ENCODE results near the gene RNF145. TPM values are rescaled to one million over a fixed set of nuclear protein-coding genes. Genes with fewer than 3 reads are reported as not detected.

Gene RNF145
- total and polyA plus RNA-seq, 7 donors: 6.5 to 91.0 (median 39.3) TPM

DNA sequence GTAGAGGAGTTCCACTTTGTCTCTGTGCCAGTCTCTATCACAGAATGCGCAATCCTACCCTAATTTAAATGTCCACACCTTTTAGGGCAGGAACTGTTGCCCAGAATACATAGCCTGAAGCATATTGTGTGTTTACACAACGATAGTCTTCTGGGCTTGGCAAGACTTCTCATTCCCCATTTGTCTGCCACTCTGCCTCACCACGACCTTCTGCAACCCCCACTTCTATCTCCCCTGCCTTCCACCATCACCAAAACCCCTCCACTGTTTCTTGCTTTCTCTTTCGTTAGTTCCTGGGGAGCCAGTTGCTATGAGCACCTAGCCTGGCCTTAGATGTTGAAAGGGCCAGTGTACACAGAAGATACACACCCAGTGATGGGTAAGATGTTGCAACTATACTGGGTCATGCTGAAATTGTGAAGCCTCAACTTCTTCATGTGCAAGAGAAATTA lies 883 bp upstream of the RNF145 start:
- Histone ChIP-seq H3K4me1 (peaks cover 0 to 32% (median 25%) of the 10 kb centered on the region in 4 donors), H3K4me3 (peak overlapping the region in 1 of 4 donors; percentile 99), H3K9me3 (no peaks in the 10 kb centered on the region), H3K27ac (no peak overlapping the region), H3K36me3 (no peaks in the 10 kb centered on the region), H3K27me3 (no peaks in the 10 kb centered on the region)
- 10 to 54% methylated on average over 4 of the region's 4 CpGs for WGBS, 2 donors
- TF ChIP-seq EP300 (IDR thresholded peaks at IDR 0.05): no peak
- no peak for TF ChIP-seq POLR2AphosphoS5 (IDR thresholded peaks at IDR 0.05)
- TF ChIP-seq POLR2A (IDR thresholded peaks at IDR 0.05): no peak
- TF ChIP-seq, protein P1, sequence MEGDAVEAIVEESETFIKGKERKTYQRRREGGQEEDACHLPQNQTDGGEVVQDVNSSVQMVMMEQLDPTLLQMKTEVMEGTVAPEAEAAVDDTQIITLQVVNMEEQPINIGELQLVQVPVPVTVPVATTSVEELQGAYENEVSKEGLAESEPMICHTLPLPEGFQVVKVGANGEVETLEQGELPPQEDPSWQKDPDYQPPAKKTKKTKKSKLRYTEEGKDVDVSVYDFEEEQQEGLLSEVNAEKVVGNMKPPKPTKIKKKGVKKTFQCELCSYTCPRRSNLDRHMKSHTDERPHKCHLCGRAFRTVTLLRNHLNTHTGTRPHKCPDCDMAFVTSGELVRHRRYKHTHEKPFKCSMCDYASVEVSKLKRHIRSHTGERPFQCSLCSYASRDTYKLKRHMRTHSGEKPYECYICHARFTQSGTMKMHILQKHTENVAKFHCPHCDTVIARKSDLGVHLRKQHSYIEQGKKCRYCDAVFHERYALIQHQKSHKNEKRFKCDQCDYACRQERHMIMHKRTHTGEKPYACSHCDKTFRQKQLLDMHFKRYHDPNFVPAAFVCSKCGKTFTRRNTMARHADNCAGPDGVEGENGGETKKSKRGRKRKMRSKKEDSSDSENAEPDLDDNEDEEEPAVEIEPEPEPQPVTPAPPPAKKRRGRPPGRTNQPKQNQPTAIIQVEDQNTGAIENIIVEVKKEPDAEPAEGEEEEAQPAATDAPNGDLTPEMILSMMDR (IDR thresholded peaks at IDR 0.05): no peak
- no peak for DNase-seq
- intact Hi-C loops (cut with DNase I): no loop called here

DNA sequence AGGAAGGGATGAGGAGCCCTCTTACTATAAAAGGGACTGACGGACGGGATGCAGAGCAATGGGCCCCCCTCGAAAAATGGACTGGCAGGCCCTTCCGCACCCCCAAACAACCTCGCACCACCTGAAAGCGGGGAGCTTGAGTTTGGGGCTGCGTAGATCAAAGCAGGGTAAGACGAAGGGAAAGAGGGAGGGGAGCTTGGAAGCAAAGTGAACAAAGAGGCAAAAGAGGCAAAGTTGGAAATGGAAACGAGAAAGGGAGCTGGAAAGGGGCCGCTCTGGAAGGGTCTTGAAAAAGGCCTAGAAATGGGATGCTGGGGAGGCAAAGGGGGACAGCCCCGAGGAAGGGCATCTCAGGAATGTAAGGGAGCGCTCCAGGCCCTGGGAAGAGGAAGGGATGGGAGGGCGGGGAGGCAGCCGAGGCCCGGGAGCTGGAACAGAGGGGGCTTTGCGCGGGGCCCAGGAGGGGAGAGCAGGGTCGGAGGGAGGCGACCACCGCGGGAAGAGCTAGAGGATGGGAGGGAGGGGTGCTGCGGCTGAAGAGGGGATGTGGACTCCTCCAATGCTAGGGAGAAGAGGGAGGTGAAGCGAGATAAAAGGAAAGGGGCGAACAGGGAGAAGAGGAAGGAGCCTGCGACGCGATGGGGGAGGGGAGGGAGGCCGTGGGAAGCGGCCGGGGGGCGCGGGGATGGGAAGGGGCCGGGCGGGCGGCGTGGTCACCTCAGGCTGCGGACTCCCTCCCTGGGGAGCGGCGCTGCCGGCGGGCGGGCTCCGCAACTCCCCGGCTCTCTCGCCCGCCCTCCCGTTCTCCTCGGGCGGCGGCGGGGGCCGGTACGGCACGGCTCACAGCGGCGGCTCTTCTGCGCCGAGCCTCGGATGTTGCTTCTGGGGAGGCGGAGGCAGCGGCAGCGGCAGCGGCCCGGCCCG lies 577 bp downstream of the RNF145 start:
- TF ChIP-seq, protein P1 (IDR thresholded peaks at IDR 0.05): no peak
- peak in 1 of 4 donors; percentile 27 for TF ChIP-seq POLR2AphosphoS5 (IDR thresholded peaks at IDR 0.05)
- H3K36me3 ChIP-seq: no peaks in the 10 kb centered on the region
- H3K4me1 ChIP-seq: peaks cover 0 to 46% (median 39%) of the 10 kb centered on the region in 4 donors
- DNase-seq: peak; percentile 70
- no peaks in the 10 kb centered on the region for H3K9me3 ChIP-seq
- peak overlapping the region; percentile 85 to 99 (median 89) for H3K4me3 ChIP-seq
- intact Hi-C loops (cut with DNase I): loop anchor here (1.0 to 5.0 kb wide), 3 partner anchors 52 to 799 kb away; partner anchors contain the start of genes TTC1 and UBLCP1
- H3K27ac ChIP-seq: peak overlapping the region; percentile 95 to 97 (median 96)
- WGBS, 2 donors: 1% methylated on average over 65 of the region's 65 CpGs
- H3K27me3 ChIP-seq: no peaks in the 10 kb centered on the region

DNA sequence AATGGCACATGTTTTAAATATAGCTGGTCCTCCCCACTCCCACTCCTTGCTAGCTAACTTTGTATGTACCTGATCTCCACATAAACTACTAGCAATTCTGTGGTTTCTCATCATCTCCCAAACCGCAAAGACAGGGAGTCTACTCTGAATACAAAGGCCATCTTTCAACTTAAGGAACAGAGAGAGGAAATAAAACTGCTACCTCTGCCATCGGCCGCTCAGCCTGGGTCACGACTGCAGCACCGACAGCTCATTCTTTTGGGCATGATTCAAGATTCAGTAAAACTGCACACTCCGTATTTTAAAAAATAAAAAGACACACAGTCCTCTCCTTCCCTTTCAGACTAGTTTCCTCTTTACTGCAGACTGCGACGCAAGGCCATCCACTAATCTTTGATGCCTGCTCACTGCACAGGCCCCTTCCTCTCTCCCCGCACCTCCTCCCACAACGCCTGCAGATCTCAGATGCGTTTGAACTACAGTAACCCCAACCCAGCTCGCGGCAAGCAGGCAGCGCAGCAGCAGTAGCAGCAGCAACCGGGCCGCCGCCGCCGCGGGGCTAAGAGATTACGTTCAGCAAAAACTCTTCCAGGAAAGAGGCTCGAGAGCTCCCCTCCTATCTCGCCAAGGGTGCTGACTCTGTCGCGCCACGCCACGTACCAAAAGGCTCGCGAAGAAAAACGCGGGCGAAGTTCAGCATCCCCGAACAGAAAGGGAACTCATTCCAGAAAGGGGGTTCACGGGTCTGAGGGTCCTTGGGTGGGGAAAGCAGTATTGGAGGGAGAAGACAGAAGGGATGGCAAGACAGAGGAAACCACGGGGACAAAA lies 1.5 kb downstream of the RNF145 start:
- intact Hi-C loops (cut with DNase I): loop anchor here (2.0 to 5.0 kb wide), 2 partner anchors 51 to 799 kb away; partner anchors contain the start of gene TTC1
- TF ChIP-seq, protein P1 (IDR thresholded peaks at IDR 0.05): no peak
- TF ChIP-seq POLR2A (IDR thresholded peaks at IDR 0.05) (peak; percentile 54 to 59), POLR2AphosphoS5 (IDR thresholded peaks at IDR 0.05) (peak; percentile 64 to 83 (median 72))
- H3K4me1 ChIP-seq: peaks cover 0 to 54% (median 48%) of the 10 kb centered on the region in 4 donors

DNA sequence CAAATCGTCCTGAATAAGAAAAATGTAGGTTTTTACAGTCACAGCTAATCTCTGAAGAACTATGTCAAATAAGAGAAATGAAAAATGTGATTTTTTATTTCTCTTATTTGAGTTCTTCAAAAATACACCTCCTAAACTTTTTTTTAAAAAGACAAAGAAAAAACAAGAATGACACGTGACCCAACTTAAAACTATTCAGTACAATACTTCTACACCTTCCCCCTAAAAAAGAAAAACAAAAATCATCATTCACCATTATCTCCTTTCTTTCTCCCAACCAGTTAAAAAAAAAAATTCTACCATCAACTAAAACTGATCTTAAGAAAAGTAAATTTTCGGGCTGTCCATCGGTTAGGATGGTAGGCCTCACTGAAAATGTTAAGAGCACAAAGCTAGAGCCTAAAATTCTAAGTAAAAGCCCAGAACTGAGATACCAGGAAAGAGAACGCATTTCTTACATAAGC lies 2.1 kb downstream of the RNF145 start:
- H3K4me1 ChIP-seq: peaks cover 0 to 59% (median 52%) of the 10 kb centered on the region in 4 donors
- intact Hi-C loops (cut with DNase I): loop anchor here (5.0 kb wide), 1 partner anchor 800 kb away; the partner anchor contains the start of gene TTC1
- peak overlapping the region; percentile 95 to 97 (median 96) for H3K27ac ChIP-seq
- no peak for DNase-seq
- no peaks in the 10 kb centered on the region for H3K9me3 ChIP-seq
- H3K36me3 ChIP-seq: no peaks in the 10 kb centered on the region
- WGBS, 2 donors: 5 to 9% methylated on average over 5 of the region's 5 CpGs
- TF ChIP-seq POLR2A (IDR thresholded peaks at IDR 0.05) (no peak), POLR2AphosphoS5 (IDR thresholded peaks at IDR 0.05) (no peak), EP300 (IDR thresholded peaks at IDR 0.05) (no peak)
- TF ChIP-seq, protein P1 (IDR thresholded peaks at IDR 0.05): no peak
- peak overlapping the region; percentile 85 to 99 (median 89) for H3K4me3 ChIP-seq
- H3K27me3 ChIP-seq: no peaks in the 10 kb centered on the region

More for the DNA sequence above, 1.5 kb downstream of the RNF145 start:
- Histone ChIP-seq H3K27ac (peak overlapping the region; percentile 95 to 97 (median 96)), H3K9me3 (no peaks in the 10 kb centered on the region), H3K4me3 (peak overlapping the region; percentile 85 to 99 (median 89)), H3K27me3 (no peaks in the 10 kb centered on the region), H3K36me3 (no peaks in the 10 kb centered on the region)
- DNase-seq: peak; percentile 91
- WGBS, 2 donors: 0% methylated on average over 35 of the region's 35 CpGs
